ENCODE results near the gene ZSCAN2.

DNA sequence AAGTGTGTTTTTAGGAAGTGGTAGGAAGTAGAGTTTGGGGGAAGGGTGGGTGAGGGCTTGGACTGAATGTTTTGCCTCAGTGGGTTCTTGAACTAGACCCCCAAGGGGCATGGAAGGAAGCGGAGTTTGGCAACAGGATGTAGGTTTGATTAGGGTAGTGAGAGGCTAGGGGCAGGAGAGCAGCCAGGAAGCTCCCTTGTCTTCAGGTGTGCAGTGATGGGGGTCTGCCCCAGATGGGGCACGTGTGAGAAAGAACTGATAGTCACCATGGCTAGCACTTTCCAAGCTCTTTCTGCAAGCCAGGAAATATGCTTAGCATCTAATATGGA lies 4.7 kb downstream of the ZSCAN2 start:
- TF ChIP-seq, protein P1, sequence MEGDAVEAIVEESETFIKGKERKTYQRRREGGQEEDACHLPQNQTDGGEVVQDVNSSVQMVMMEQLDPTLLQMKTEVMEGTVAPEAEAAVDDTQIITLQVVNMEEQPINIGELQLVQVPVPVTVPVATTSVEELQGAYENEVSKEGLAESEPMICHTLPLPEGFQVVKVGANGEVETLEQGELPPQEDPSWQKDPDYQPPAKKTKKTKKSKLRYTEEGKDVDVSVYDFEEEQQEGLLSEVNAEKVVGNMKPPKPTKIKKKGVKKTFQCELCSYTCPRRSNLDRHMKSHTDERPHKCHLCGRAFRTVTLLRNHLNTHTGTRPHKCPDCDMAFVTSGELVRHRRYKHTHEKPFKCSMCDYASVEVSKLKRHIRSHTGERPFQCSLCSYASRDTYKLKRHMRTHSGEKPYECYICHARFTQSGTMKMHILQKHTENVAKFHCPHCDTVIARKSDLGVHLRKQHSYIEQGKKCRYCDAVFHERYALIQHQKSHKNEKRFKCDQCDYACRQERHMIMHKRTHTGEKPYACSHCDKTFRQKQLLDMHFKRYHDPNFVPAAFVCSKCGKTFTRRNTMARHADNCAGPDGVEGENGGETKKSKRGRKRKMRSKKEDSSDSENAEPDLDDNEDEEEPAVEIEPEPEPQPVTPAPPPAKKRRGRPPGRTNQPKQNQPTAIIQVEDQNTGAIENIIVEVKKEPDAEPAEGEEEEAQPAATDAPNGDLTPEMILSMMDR (IDR thresholded peaks at IDR 0.05) = no peak
- TF ChIP-seq POLR2AphosphoS5 (IDR thresholded peaks at IDR 0.05) = no peak
